Activated T-helper 17 cell treated with anti-CD3 and anti-CD28 coated beads, Interleukin-2, amount 50 U/mL, for 72 hours (primary cell): Measurements from ENCODE around the gene NOSTRIN. TPM values are rescaled to one million over a fixed set of nuclear protein-coding genes. Genes with fewer than 3 reads are reported as not detected.
"Not testable (repeated sequence)": the region's sequence is repeated elsewhere in the genome, so short reads cannot be mapped to it uniquely, and the experiment has no call there.

Experiments used
- ATAC-seq: fragments of 150-1000 bp; cut with Tn5 transposase; replicated peaks from 2 replicates; pipeline ENCODE4 v1.10.0; 2021; ENCODE audit warnings: mild to moderate bottlenecking, moderate library complexity
- H3K27ac Mint-ChIP-seq: one replicate; pipeline ENCODE4 v1.8.0; 2022; ENCODE audit warnings: mixed read lengths
- H3K27me3 Mint-ChIP-seq: one replicate; pipeline ENCODE4 v1.8.0; 2022; ENCODE audit warnings: mixed read lengths
- H3K36me3 Mint-ChIP-seq: one replicate; pipeline ENCODE4 v1.8.0; 2022; ENCODE audit warnings: low read depth, mild to moderate bottlenecking, mixed read lengths
- H3K4me1 Mint-ChIP-seq: one replicate; pipeline ENCODE4 v1.8.0; 2022; ENCODE audit warnings: mixed read lengths
- H3K4me3 Mint-ChIP-seq: one replicate; pipeline ENCODE4 v1.8.0; 2022; ENCODE audit warnings: mild to moderate bottlenecking, mixed read lengths
- H3K9me3 Mint-ChIP-seq: one replicate; pipeline ENCODE4 v1.8.0; 2022; ENCODE audit warnings: mixed read lengths
- total RNA-seq, 2 donors: library from RNA; stranded (reverse); gene quantifications; one replicate each; pipeline ENCODE4 v1.2.3, GENCODE V29; 2022

The NOSTRIN gene
- total RNA-seq, 2 donors from 2014 or later = 0.29 TPM; not detected in 1

DNA sequence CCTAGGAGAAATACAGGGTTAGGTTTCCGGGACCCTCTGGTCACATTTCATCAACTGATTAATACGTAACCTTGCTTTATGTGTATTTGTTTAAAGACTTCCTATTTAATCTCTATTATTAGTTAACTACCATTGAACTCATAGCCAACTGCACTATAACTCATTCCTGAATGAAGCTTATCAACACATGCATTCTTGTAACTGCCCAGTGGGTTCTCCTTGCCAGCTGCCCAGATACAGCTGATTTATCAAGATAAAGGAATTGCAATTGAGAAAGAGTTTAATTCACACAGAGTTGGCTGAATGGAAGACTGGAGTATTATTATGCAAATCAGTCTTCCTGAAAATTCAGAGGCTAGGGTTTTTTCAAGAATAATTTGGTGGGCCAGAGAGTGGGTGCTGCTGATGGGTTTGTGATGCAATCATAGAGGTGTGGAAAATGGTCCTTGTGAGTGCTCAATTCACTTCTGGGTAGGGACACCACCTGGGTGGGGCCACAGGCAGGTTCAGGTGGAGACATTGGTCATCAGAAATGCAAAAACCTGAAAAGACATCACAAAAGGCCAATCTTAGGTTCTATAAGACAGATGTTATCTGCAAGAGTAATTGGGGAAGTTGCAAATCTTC lies 21.1 kb upstream of the NOSTRIN start:
- no peaks in the 10 kb centered on the region for H3K27me3 Mint-ChIP-seq
- H3K27ac Mint-ChIP-seq = no peak overlapping the region
- H3K9me3 Mint-ChIP-seq = no peaks in the 10 kb centered on the region
- ATAC-seq = no peak
- no peaks in the 10 kb centered on the region for H3K4me1 Mint-ChIP-seq
- no peak overlapping the region for H3K4me3 Mint-ChIP-seq
- H3K36me3 Mint-ChIP-seq = no peaks in the 10 kb centered on the region

DNA sequence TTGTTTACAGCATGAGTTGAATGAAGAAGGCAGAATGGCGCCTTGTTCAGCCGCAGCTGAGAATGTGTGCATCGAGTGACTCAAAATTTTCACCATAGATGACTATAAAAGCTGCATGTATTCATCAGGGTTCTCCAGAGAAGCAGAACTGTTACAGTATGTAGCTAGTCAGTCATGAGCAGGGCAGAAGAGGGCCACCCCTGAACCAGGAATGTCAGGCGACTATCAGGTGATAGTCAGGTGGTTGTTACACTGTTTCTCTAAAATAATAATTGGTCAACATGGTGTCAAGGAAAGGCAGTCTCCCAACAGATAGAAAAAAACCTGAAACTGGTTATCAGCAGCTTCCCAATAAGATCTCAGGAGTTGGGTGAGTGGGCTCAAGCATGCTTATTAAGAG lies 20.2 kb upstream of the NOSTRIN start:
- Mint-ChIP-seq H3K4me1 (no peaks in the 10 kb centered on the region), H3K9me3 (no peaks in the 10 kb centered on the region), H3K36me3 (no peaks in the 10 kb centered on the region), H3K27me3 (no peaks in the 10 kb centered on the region), H3K27ac (no peak overlapping the region), H3K4me3 (no peak overlapping the region)
- ATAC-seq = no peak

DNA sequence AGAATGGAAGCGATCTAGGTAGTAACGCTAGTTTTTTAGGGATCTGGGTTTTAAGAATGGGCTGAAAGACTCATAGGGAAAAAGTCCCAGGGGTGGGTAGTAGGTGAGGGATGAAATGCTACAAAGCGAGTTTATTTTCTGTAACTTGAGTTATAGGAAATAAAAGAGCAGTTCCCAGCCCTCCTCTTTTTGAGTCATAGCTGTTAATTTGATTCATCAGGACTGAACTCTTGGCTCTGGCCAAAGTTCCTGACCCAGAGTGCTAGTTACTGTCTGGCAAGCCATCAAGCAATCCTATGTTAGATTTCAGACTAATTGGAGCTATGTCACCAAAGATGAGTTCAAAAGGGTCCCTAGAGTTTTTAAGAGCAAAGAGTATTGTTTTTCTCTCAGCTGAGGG lies 17.4 kb upstream of the NOSTRIN start:
- no peak overlapping the region for H3K4me3 Mint-ChIP-seq
- no peaks in the 10 kb centered on the region for H3K9me3 Mint-ChIP-seq
- no peaks in the 10 kb centered on the region for H3K27me3 Mint-ChIP-seq
- ATAC-seq = no peak
- no peaks in the 10 kb centered on the region for H3K4me1 Mint-ChIP-seq
- H3K27ac Mint-ChIP-seq = no peak overlapping the region
- H3K36me3 Mint-ChIP-seq = no peaks in the 10 kb centered on the region

DNA sequence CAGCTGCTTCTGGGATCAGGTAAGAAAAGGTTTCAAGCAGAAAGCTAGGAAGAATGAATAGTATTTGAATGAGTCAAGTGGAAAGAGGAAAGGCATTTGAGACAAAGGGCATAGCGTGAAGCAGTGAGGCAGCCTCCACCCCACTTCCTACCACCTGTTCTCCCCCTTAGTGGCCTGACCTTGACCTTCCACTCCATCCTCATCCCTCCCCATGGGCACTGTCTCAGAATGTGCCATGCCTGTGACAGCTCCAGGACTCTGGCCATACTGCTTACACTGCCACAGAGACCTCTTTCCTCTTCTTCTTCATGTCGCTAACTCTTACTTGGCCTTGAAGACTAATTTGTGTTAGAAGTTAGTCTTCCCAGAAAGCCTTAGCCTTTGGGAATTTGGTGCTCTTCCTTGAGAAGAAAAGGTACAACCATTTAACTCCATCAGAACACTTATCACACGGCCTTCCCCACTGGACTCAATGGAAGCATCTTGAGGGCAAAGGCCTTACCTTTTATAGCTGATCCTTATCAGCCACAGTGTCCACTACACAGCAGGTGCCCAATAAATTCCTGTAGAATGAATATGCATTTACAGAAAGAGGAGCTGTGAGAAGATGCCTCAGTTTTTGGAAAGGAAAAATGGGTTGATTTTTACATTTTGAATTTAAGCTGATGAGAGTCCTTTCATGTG lies 15.2 kb upstream of the NOSTRIN start:
- H3K36me3 Mint-ChIP-seq = no peaks in the 10 kb centered on the region
- H3K4me1 Mint-ChIP-seq = no peaks in the 10 kb centered on the region
- ATAC-seq = no peak

DNA sequence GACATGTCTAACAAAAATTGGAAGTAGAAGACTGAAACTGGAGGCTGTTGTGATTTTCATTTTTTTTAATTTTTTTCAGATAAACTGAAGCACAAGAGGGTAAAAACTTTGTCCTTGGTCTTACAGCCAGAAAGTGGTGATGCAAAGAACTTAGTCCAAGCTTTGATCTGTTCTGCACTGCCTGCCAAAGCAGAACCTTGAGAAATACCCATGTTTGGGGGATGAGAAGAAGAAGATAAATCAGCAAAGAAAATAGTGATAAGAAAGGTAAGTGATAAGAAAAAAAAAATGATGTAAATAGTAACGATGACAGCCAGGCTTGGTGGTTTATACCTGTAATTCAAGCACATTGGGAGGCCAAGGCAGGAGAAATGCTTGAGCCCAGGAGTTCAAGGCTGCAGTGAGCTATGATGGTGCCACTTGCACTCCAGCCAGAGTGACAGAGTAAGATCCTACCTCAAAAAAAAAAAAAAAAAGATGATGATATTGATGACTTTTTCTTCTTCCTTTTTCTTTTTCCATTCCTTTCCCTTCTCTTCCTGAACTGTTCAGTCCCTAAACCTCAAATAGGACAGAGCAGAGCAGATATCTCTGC lies 14.6 kb upstream of the NOSTRIN start:
- Mint-ChIP-seq H3K4me1 (no peaks in the 10 kb centered on the region), H3K27ac (no peak overlapping the region), H3K4me3 (no peak overlapping the region), H3K9me3 (no peaks in the 10 kb centered on the region), H3K36me3 (no peaks in the 10 kb centered on the region), H3K27me3 (no peaks in the 10 kb centered on the region)
- no peak for ATAC-seq

More for the DNA sequence above, 15.2 kb upstream of the NOSTRIN start:
- Mint-ChIP-seq H3K27ac (no peak overlapping the region), H3K9me3 (no peaks in the 10 kb centered on the region), H3K4me3 (no peak overlapping the region), H3K27me3 (no peaks in the 10 kb centered on the region)

DNA sequence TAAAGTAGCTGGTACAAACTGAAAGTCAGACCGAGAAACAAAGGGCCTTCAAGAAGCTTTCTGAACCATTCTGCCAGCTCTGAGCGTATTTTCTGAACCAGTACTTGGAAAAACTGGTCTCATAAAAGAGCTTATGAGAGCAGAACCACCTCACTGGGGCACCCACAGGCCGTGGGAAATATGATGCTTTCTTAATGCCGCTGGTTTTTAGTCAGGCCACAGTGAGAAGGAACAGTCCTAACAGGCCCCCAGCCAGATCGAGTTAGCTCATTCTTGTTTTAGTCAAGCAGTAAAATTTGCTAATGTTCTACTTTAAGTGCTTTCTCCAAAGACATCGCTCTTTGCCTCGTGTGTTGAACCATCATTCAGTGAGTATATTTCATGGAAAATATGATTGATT lies 12.7 kb upstream of the NOSTRIN start:
- ATAC-seq = no peak
- no peaks in the 10 kb centered on the region for H3K4me1 Mint-ChIP-seq
- H3K4me3 Mint-ChIP-seq = no peak overlapping the region
- H3K27ac Mint-ChIP-seq = no peak overlapping the region
- no peaks in the 10 kb centered on the region for H3K36me3 Mint-ChIP-seq
- H3K9me3 Mint-ChIP-seq = no peaks in the 10 kb centered on the region
- no peaks in the 10 kb centered on the region for H3K27me3 Mint-ChIP-seq

DNA sequence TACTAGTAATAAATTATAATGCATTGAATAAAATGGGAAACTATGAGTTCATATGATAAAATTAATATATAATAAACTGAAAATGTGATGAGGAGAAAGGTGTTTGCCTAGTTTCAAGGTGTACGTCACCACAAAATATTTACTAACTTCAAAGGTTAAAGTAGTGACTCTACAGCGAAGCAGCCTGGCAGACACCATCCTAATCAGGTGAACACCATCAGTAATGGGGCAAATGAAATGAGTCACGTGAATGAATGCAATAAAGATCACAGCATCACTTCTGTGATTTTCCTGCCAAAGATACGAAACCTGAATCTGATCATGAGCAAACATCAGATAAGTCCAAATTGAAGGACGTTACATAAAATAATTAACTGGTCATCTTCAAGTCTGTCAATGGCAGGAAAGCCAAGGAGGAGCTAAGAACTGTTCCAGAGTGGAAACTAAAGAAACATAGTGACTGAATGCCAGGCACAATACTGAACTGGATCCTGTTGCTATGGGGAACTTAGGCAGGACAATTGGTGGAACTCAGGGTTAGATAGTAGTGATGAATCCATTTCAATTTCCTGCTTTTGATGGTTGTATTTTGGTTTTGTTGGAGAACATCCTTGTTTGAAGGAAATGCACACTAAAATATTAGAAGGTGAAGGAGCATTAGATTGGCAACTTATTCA lies 12.1 kb upstream of the NOSTRIN start:
- Mint-ChIP-seq H3K27ac (no peak overlapping the region), H3K36me3 (no peaks in the 10 kb centered on the region), H3K4me1 (no peaks in the 10 kb centered on the region), H3K9me3 (no peaks in the 10 kb centered on the region), H3K4me3 (no peak overlapping the region), H3K27me3 (no peaks in the 10 kb centered on the region)
- ATAC-seq = no peak

DNA sequence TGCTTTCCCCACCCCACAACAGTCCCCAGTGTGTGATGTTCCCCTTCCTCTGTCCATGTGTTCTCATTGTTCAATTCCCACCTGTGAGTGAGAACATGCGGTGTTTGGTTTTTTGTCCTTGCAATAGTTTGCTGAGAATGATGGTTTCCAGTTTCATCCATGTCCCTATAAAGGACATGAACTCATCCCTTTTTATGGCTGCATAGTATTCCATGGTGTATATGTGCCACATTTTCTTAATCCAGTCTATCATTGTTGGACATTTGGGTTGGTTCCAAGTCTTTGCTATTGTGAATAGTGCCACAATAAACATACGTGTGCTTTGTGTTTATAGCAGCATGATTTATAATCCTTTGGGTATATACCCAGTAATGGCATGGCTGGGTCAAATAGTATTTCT lies 11.3 kb upstream of the NOSTRIN start:
- not testable (repeated sequence) for H3K4me1 Mint-ChIP-seq, H3K36me3 Mint-ChIP-seq, H3K27me3 Mint-ChIP-seq, ATAC-seq, H3K4me3 Mint-ChIP-seq, H3K27ac Mint-ChIP-seq, H3K9me3 Mint-ChIP-seq

DNA sequence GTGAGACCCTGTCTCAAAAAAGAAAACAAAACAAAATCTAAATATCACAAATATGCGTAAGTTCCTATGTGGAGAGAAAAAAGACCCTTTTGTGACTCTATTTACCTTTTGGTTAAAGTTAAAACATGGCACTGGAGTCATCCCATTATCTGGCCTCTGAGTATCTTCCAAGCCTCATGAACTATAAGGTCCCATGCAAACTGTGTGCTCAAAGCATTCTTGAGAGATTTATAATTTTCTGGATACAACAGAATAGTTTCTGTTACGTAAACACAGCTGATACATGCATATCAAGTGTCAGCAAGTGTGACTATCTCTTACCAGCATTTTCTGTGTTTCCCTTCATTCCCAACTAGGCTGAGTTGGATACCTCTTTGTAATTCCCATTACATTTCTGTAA lies 8.8 kb upstream of the NOSTRIN start:
- H3K27ac Mint-ChIP-seq = no peak overlapping the region
- no peak overlapping the region for H3K4me3 Mint-ChIP-seq
- no peaks in the 10 kb centered on the region for H3K9me3 Mint-ChIP-seq
- H3K36me3 Mint-ChIP-seq = no peaks in the 10 kb centered on the region
- H3K27me3 Mint-ChIP-seq = no peaks in the 10 kb centered on the region
- ATAC-seq = no peak
- H3K4me1 Mint-ChIP-seq = no peaks in the 10 kb centered on the region

DNA sequence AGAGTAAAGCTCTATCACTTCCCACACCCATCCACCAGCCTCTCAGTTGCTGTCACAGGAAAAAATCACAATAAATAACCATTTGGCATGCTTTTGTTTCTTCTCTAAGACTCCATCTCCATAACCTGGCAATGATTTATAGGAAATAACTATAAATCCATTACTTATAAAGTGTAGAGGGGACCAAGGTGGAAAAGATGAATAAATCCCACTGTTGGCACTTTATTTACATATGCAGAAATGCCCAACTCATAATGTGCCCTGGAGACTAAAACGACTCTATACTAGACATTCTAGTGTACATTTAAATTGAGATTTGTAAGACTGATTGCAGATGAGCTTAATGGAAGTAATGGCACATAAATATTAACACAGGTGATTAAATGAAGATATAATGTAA lies 7.5 kb upstream of the NOSTRIN start:
- Mint-ChIP-seq H3K27ac (no peak overlapping the region), H3K4me1 (no peaks in the 10 kb centered on the region), H3K27me3 (no peaks in the 10 kb centered on the region), H3K36me3 (no peaks in the 10 kb centered on the region), H3K4me3 (no peak overlapping the region), H3K9me3 (no peaks in the 10 kb centered on the region)
- no peak for ATAC-seq

DNA sequence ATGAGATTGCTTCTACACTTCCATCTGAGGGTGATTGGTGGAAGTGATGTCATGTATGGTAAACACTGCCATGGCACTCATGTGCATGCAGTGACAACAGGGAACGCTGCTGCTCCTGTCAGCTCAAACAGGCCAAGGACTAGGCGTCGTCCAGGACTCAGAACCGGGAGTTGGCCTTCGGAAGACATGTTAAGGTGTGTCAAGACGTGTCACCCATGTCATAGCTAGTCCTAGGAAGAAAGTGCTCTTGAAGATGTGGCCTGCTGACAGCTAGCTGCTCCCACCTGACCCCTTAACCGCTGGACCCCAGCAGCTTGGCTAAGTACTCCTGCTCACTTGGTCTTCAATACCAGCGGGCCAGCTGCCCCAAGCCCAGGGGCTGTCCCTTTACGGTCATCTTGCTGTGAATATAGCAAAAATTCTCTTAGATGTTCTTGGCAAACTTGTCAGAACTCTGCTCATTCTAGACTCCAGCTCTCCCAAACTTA lies 6.3 kb upstream of the NOSTRIN start:
- H3K4me1 Mint-ChIP-seq = no peaks in the 10 kb centered on the region

DNA sequence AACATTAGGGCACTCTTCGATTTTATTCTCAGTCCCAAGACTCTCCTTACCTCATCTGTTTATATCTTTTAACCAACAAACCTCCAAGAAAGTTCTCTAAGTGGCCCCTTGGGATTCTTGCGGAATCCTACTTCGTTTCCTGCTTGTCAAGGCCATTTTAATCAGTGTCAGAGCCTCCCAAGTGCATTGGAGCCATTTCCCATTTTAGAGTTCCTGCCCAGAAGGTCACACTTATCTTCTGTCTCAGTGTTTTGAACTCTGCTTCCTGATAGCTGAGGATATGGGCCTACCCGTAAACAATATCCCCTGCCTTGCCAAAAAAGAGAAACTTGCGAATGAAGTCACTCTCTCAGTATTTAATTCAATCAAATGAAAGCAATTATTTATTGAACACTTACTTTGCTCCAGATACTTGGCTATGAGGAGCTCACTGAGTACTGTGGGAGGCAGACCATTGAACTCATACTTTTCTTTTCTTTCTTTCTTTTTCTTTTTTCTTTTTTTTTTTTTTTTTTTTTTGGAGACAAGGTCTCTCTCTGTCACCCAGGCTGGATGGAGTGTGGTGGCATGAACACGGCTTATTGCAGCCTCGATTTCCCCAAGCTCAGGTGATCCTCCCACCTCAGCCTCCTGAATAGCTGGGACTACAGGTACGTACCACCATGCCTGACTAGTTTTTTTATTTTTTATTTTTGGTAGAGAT lies 5.7 kb upstream of the NOSTRIN start:
- H3K9me3 Mint-ChIP-seq = no peaks in the 10 kb centered on the region

More for the DNA sequence above, 6.3 kb upstream of the NOSTRIN start:
- Mint-ChIP-seq H3K27ac (no peak overlapping the region), H3K27me3 (no peaks in the 10 kb centered on the region), H3K9me3 (no peaks in the 10 kb centered on the region), H3K36me3 (no peaks in the 10 kb centered on the region), H3K4me3 (no peak overlapping the region)
- ATAC-seq = no peak

DNA sequence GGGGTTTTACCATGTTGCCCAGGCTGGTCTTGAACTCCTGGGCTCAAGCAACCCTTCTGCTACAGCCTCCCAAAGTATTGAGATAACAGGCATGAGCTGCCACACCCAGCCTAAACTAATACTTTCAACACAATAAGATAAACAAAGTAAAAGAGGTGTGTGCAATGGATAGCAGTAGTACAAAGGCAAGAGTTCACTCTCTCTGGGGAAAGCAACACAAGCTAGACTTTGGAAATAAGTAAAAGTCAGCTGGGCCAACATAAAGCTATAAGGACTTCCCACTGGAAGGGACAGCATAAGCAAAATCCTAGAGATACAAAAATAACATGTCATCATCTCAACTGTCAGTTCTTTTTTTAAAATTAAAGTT lies 5.2 kb upstream of the NOSTRIN start:
- H3K27me3 Mint-ChIP-seq = no peaks in the 10 kb centered on the region

More for the DNA sequence above, 5.7 kb upstream of the NOSTRIN start:
- no peaks in the 10 kb centered on the region for H3K27me3 Mint-ChIP-seq
- ATAC-seq = no peak
- no peak overlapping the region for H3K4me3 Mint-ChIP-seq
- H3K36me3 Mint-ChIP-seq = no peaks in the 10 kb centered on the region
- no peak overlapping the region for H3K27ac Mint-ChIP-seq
- no peaks in the 10 kb centered on the region for H3K4me1 Mint-ChIP-seq

DNA sequence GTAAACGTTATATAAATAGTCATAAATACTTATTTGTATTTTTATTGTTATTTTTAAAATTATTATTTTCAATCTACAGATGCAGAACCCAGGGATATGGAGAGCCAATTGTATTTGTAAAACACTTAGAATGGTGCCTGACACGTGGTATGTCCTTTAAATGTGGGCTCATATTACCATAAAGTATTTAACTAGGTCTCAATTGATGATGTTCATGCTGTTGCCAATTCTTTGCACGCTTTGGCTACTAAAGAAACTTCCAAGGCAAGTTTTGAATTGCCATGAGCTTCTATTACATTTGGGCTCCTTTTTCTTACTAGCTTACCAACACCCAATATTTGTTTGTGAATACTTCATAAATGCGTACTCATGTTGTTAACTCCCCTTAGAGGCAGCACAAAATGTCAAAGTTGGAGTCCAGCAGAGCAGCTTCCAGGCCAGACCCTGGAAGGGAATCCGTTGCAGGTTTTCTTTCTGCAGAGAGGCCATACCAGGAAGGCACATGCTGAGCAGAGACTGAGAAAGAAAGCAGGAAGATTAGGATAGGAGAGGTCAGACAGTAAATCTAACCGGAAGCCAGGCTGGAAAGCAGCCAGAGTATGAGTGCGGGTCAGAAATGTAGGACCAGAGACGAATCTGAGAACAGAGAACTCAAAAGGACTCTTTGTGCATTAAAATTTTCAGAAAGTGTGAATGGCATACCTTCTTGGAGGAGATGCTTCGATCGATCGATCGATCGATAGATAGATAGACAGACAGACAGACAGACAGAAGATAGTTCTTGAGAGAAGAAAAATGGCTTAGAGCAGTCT lies 4.2 kb upstream of the NOSTRIN start:
- H3K36me3 Mint-ChIP-seq = no peaks in the 10 kb centered on the region
- no peaks in the 10 kb centered on the region for H3K9me3 Mint-ChIP-seq
- no peaks in the 10 kb centered on the region for H3K27me3 Mint-ChIP-seq
- no peak for ATAC-seq
- H3K4me3 Mint-ChIP-seq = no peak overlapping the region
- H3K4me1 Mint-ChIP-seq = no peaks in the 10 kb centered on the region
- no peak overlapping the region for H3K27ac Mint-ChIP-seq

More for the DNA sequence above, 5.2 kb upstream of the NOSTRIN start:
- H3K4me3 Mint-ChIP-seq = no peak overlapping the region
- ATAC-seq = no peak
- H3K9me3 Mint-ChIP-seq = no peaks in the 10 kb centered on the region
- no peaks in the 10 kb centered on the region for H3K36me3 Mint-ChIP-seq
- no peak overlapping the region for H3K27ac Mint-ChIP-seq
- H3K4me1 Mint-ChIP-seq = no peaks in the 10 kb centered on the region
